GM19372 (cell line): ENCODE measurements around the gene NANP.
"Not testable (repeated sequence)": the region's sequence is repeated elsewhere in the genome, so short reads cannot be mapped to it uniquely, and the experiment has no call there.

Experiments used
- ATAC-seq: cut with Tn5 transposase; IDR thresholded peaks from one replicate; pipeline ENCODE4 v1.9.1; 2021; ENCODE audit warnings: mild to moderate bottlenecking, low read depth, moderate library complexity; ENCODE audit not compliant: unreplicated experiment

Gene NANP

DNA sequence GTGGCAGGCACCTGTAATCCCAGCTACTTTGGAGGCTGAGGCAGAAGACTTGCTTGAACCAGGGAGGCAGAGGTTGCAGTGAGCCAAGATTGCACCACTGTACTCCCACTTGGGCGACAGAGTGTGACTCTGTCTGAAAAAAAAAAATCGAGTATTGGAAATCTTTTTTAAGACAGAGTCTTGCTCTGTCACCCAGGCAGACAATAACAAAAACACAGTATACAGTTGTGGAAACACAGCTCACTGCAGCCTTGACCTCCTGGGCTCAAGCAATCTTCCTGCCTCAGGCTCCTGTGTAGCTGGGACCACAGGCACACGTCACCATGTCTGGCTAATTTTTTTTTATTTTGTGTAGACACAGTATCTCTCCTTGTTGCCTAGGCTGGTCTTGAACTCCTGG is 15.0 kb downstream of the NANP start:
- ATAC-seq = no peak

- ATAC-seq = no peak
Measured at GRCh38 chr20:25606094-25606695, 17.6 kb downstream of the NANP start.

- ATAC-seq = no peak
Measured at GRCh38 chr20:25605148-25605547, 18.7 kb downstream of the NANP start.

DNA sequence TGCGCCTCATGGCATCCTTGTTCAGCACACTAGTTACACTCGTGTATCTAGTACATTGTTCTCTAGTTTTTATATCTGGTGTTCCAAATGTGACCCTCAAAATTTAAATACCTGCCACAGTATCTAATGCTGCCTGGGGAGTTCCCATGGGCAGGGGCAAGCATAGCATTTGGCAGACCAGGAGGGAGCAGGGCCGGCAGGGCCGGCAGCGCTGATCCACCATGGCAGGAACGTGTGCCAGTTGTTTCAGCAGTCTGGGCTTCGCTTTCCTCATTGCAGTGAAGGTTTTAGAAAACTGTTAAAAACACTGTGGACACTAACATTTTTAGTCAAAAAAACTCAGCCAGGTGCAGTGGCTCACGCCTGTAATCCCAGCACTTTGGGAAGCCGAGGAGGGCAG is 19.2 kb downstream of the NANP start:
- ATAC-seq = no peak

DNA sequence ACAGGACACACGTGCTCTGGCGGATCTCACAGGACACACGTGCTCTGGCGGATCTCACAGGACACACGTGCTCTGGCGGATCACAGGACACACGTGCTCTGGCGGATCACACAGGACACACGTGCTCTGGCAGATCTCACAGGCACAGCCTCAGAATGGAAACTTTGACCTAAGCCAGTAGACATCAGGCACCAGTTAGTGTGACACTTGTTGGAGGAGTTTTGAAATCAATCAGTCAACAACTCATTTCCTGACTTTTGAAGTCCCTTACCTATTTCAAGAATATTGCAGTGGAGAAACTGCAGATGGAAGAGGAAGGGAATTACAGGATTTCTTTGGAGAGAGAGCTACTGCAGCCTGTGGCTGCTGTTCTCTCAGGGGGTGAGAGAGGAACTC is 20.9 kb downstream of the NANP start:
- ATAC-seq = not testable (repeated sequence)

GRCh38 chr20:25602191-25602913 is 21.5 kb downstream of the NANP start:
- not testable (repeated sequence) for ATAC-seq

- no peak for ATAC-seq
Measured at GRCh38 chr20:25601659-25602058, 22.2 kb downstream of the NANP start.

DNA sequence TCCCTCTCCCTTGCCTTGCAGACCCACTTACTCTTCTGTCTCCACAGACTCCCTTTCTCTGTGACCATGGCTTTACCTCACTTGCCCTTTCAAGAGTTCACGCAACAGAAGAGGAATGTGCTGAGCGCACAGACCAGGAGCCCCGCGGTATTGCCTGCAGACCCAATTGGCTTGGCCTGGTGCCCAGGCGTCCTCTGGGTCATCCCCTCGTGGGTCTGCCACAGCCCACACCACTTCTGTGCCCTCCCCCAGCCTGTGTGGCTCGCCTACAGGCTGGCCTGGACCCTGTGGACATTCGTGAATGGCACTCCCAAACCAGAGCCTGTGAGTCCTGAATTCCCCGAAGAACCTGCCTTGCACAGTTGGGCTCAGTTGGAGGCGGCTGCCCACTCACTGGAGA is 23.2 kb downstream of the NANP start:
- no peak for ATAC-seq

DNA sequence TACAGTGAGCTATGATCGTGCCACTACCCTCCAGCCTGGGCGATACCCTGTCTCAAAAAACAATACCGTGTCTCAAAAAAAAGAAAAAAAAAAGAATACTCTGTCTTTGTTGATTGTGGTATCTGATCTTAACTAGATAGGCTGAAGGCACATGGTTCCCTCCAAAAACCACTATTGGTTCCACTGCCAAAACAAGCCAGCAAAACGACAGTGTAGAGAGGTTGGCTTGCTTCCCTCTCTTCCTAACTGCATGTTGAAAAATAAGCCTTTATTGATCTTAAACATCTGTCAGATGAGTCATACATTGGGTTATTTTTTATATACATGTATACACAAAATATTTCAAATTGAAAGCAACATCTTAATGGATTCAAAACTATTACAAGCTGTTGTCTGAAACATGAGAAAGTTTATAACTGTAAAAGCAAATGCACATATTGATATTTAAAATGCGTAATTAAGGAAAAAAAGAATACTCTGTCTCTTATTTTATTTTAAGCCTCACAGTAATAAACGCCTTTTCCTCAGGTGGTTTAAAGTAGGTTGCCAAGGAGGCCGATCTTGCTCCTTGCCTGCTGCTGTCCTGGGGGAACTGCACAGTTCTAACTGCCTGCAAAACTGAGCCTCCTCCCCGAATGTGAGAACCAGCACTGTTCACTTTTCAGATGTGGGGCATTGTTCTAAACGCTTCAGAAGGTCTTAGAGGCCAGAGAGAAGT is 31.5 kb downstream of the NANP start:
- ATAC-seq = no peak

- ATAC-seq = not testable (repeated sequence)
Measured at GRCh38 chr20:25590778-25591177, 33.0 kb downstream of the NANP start.

DNA sequence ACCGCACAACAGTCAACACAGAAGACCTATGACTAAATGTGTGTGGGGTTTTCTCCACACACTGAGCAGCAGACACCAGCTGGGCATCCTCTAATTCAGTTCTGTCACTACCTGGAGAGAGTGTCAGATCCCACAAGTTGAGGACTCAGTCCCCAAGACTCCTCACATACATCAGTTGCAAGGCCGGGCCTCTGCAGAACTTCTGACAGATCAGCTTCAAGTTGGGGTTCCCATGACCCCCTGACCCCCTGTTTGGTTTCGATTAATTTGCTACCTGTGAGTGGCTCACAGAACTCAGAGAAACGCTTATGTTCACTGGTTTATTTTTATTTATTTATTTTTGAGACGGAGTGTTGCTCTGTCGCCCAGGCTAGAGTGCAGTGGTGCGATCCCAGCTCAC is 35.3 kb downstream of the NANP start:
- no peak for ATAC-seq

- no peak for ATAC-seq
Measured at GRCh38 chr20:25587536-25587935, 36.3 kb downstream of the NANP start.

DNA sequence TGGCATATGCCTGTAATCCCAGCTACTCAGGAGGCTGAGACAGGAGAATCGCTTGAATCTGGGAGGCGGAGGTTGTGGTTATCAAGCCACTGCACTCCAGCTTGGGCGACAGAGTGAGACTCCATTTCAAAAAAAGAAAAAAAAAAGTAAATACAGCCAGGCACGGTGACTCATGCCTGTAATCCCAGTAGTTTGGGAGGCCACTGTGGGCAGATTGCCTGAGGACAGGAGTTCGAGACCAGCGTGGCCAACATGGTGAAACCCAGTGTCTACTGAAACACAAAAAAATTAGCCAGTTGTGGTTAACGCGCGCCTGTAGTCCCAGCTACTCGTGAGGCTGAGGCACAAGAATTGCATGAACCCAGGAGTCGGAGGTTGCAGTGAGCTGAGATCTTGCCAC is 36.9 kb downstream of the NANP start:
- ATAC-seq = no peak

DNA sequence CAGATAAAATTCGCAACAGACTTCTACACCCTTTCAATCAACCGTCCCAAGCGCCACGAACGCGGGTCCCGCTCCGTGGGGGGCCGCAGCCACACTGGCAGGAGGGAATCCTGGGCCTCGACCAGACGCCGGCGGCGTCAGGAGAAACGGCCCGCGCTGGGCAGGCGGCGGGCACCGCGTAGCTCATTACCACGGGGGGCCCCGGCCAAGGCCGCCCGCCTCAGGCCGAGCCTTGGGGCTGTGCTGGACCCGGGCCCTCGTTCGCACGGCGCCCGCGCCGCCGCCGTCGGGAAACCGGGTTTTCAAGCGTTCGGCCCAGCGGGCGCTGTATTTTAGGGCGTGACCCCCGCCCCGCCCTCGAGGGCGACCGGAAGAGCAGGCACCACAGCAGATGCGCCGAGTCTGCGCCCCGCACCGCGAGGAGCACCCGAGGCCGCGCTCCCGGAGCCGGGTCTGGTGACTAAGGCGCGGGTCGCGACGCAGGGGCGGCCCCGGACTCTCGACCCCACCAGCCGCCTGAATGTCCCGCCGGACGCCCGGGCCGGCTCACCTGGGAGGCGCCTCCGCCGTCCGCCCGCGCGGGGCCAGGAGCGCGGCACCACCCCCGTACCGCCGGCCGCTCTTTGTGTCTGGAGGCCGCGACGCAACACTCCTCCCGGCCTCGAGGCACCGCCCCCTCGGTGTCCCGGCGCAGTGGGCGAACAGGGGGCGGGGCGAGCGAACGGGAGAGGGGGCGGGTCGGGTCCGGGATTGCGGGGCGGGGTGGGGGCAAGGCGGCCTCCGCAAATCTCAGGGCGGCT is 38.7 kb downstream of the NANP start, which contains the start of gene NINL:
Gene NINL, minus strand, starts transcription at position 627 of the 800 bp plus-strand sequence. CDS start 58,944 bp downstream, outside the sequence.
- no peak for ATAC-seq

- not testable (repeated sequence) for ATAC-seq
Measured at GRCh38 chr20:25583607-25584006, 40.2 kb downstream of the NANP start.

GRCh38 chr20:25580711-25581110 is 43.1 kb downstream of the NANP start:
- no peak for ATAC-seq

GRCh38 chr20:25579081-25579770 is 44.6 kb downstream of the NANP start:
- ATAC-seq = no peak

DNA sequence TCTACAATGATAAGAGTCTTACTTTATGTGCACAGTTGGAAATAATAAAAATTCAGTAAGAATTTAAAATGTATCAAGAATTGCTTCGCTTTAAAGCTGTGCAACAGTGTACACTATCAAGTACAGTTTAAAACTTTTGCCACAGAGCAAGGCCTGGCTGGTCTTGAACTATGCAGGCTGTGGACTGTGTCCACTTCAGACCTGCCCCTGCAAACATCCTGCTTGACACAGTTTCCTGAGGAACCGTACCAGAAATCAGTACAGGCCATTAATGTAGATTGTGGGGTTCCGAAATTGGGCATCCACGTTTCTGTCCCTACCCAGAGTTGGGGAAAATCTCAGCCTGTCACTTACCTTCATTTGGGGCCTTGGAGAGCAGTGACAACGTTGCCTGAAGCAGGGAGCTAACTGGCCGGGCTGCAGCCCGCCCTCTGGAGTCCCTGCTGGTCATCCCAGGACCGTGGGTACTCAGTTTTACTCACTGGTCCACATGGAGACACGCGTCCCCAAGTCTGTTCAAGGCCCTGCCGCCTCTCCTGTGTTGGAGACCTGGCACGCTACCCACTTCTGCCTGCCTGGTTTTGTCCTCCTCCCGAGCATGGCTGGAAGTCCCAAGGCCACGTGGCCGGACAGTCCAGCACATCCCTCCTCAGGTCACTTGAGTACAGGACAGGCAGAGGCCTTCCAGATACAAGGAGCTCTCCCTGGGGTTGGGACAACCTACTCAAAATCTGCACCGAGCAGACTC is 46.9 kb downstream of the NANP start:
- no peak for ATAC-seq

GRCh38 chr20:25574411-25574810 is 49.4 kb downstream of the NANP start:
- ATAC-seq = no peak
